Liver (tissue), 9 donors: ENCODE results near the gene CBFA2T2. TPM values are rescaled to one million over a fixed set of nuclear protein-coding genes. Genes with fewer than 3 reads are reported as not detected.
"Not testable (repeated sequence)": the region's sequence is repeated elsewhere in the genome, so short reads cannot be mapped to it uniquely, and the experiment has no call there.

Experiments
- DNase-seq: peaks from one replicate; pipeline ENCODE4 v3.0.0-alpha.2; 2017; ENCODE audit warnings: low spot score
- H3K27ac ChIP-seq, 2 donors: one replicate each; pipeline ENCODE4 v1.7.0; 2013; ENCODE audit warnings: inconsistent platforms in 2 of 2, low read length in 2 of 2, control low read depth in 1 of 2, low read depth in 1 of 2, mild to moderate bottlenecking in 1 of 2
- H3K27me3 ChIP-seq, 4 donors: one replicate each; pipeline versions ENCODE4 v1.6.1 to v1.7.0; 2013; ENCODE audit warnings: low read length in 3 of 4, inconsistent platforms in 1 of 4, mild to moderate bottlenecking in 1 of 4, moderate library complexity in 1 of 4; ENCODE audit not compliant: control insufficient read depth in 4 of 4, insufficient read depth in 4 of 4
- H3K36me3 ChIP-seq, 4 donors: one replicate each; pipeline versions ENCODE4 v1.6.1 to v1.7.0; 2013; ENCODE audit warnings: low read length in 3 of 4, mild to moderate bottlenecking in 3 of 4, low read depth in 1 of 4, moderate library complexity in 1 of 4; ENCODE audit not compliant: control insufficient read depth in 4 of 4, insufficient read depth in 3 of 4
- H3K4me1 ChIP-seq, 4 donors: one replicate each; pipeline versions ENCODE4 v1.6.1 to v1.7.0; 2013; ENCODE audit warnings: low read length in 3 of 4, mild to moderate bottlenecking in 3 of 4, moderate library complexity in 1 of 4; ENCODE audit not compliant: control insufficient read depth in 4 of 4, insufficient read depth in 4 of 4
- H3K4me3 ChIP-seq, 3 donors: one replicate each; pipeline versions ENCODE4 v1.6.1 to v1.7.0; 2013; ENCODE audit warnings: low read length in 3 of 3, control low read depth in 1 of 3, low read depth in 1 of 3, mild to moderate bottlenecking in 1 of 3
- H3K9ac ChIP-seq, 2 donors: one replicate each; pipeline ENCODE4 v1.7.0; 2013; ENCODE audit warnings: low read length in 2 of 2, mild to moderate bottlenecking in 2 of 2, moderate library complexity in 2 of 2, control low read depth in 1 of 2, low read depth in 1 of 2
- H3K9me3 ChIP-seq, 4 donors: one replicate each; pipeline versions ENCODE4 v1.6.1 to v1.7.0; 2013; ENCODE audit warnings: low read length in 3 of 4; ENCODE audit not compliant: control insufficient read depth in 4 of 4
- FOXA2 ChIP-seq: IDR thresholded peaks from 2 replicates; pipeline ENCODE4 v1.6.1; 2016; ENCODE audit warnings: antibody characterized with exemption
- HNF4A ChIP-seq, 2 donors: conservative IDR thresholded peaks; 2 replicates each; pipeline ENCODE4 v1.6.1; 2016; ENCODE audit warnings: antibody characterized with exemption in 2 of 2, mild to moderate bottlenecking in 2 of 2
- HNF4G ChIP-seq: IDR thresholded peaks from 2 replicates; pipeline ENCODE4 v1.6.1; 2016; ENCODE audit warnings: antibody characterized with exemption
- JUND ChIP-seq, 2 donors: IDR thresholded peaks; 2 replicates each; pipeline ENCODE4 v1.6.1; 2016; ENCODE audit warnings: antibody characterized with exemption in 2 of 2
- RAD21 ChIP-seq, 2 donors: IDR thresholded peaks; 2 replicates each; pipeline ENCODE4 v1.6.1; 2016; ENCODE audit warnings: antibody characterized with exemption in 2 of 2, mild to moderate bottlenecking in 2 of 2
- TAF1 ChIP-seq: conservative IDR thresholded peaks from 2 replicates; pipeline ENCODE4 v1.6.1; 2016; ENCODE audit warnings: antibody characterized with exemption, mild to moderate bottlenecking
- YY1 ChIP-seq: IDR thresholded peaks from 2 replicates; pipeline ENCODE4 v1.6.1; 2016; ENCODE audit warnings: antibody characterized with exemption, mild to moderate bottlenecking
- WGBS: extraction: QIAGEN DNeasy Blood & Tissue Kit; methylation state at CpG from one replicate; pipeline ENCODE4 v1.1.7; 2013; 5-methylcytosine and 5-hydroxymethylcytosine counted together
- polyA plus RNA-seq, 2 donors: library from polyadenylated mRNA; stranded (reverse) in 1 of 2; unstranded in 1 of 2; fragments of 200-250 nt in 1 of 2; fragments of >200 nt in 1 of 2; fragmentation: Nextera tagmentation in 1 of 2; extraction: Ambion mirVana in 1 of 2; gene quantifications; one replicate each; pipeline versions ENCODE4 v1.2.1 to v1.2.3, GENCODE V29; 2013 to 2015
- total RNA-seq, 2 donors: library from RNA; depleted of rRNA; stranded (reverse); fragments of >200 nt; gene quantifications; one replicate each; pipeline ENCODE4 v1.2.3, GENCODE V29; 2014
- TF ChIP-seq, protein P1 (sequence below): IDR thresholded peaks from 2 replicates; pipeline ENCODE4 v1.6.1; 2016; ENCODE audit warnings: antibody characterized with exemption
- TF ChIP-seq, protein P2 (sequence below): fragments of 150-350 bp; IDR thresholded peaks from 2 replicates; pipeline ENCODE4 v1.5.1; 2017; ENCODE audit warnings: improper control_type of control experiment, low read depth, low read length; ENCODE audit not compliant: missing input control
- donor health status: healthy.
- donor health status: healthy.
- donor health status: healthy.
- donor health status: healthy.
- donor health status: healthy.

CBFA2T2 gene
- total and polyA plus RNA-seq, 4 donors, result 2.0 to 5.5 (median 5.3) TPM

DNA sequence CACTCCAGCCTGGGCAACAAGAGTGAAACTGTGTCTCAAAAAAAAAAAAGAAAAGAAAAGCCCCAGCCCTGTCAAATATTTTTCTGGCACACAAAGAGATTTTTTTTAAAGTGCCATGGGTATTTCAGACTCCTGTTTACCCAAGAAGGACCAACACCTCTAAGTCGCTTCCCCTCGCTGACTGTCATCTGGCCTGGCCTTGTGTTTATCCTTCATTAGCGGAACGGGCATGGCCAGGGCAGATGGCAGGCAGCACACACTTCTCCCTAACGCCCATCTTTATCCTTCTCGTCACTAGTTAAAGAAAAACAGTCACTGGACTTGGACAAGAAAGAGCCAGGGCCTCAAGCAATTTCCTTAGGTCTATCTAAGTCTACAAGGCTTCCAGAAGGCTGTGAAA lies 7.3 kb upstream of the CBFA2T2 start (continued):
- TF ChIP-seq, protein P1, sequence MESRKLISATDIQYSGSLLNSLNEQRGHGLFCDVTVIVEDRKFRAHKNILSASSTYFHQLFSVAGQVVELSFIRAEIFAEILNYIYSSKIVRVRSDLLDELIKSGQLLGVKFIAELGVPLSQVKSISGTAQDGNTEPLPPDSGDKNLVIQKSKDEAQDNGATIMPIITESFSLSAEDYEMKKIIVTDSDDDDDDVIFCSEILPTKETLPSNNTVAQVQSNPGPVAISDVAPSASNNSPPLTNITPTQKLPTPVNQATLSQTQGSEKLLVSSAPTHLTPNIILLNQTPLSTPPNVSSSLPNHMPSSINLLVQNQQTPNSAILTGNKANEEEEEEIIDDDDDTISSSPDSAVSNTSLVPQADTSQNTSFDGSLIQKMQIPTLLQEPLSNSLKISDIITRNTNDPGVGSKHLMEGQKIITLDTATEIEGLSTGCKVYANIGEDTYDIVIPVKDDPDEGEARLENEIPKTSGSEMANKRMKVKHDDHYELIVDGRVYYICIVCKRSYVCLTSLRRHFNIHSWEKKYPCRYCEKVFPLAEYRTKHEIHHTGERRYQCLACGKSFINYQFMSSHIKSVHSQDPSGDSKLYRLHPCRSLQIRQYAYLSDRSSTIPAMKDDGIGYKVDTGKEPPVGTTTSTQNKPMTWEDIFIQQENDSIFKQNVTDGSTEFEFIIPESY, result no peak
- TF ChIP-seq JUND (IDR thresholded peaks at IDR 0.05), result no peak
- no peak for TF ChIP-seq HNF4A (conservative IDR thresholded peaks at IDR 0.05)
- TF ChIP-seq HNF4G, result no peak
- TF ChIP-seq YY1, result no peak

DNA sequence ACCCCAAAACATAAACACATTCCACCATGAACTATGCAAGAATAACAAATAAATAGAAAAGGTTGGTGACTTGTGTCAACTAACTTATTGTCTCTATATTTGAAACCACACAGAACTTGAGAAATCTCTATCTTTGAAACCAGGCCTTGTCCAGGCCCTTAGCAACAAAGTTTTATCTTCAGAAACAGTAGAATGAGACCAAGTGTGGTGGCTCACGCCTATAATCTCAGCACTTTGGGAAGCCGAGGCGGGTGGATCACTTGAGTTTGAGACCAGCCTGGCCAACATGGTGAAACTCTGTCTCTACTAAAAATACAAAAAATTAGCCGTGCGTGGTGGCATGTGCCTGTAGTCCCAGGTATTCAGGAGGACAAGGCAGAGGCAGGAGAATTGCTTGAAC lies 6.7 kb upstream of the CBFA2T2 start:
- H3K27ac ChIP-seq, H3K27me3 ChIP-seq, H3K4me1 ChIP-seq, H3K36me3 ChIP-seq, H3K9ac ChIP-seq, H3K9me3 ChIP-seq, H3K4me3 ChIP-seq, DNase-seq: not testable (repeated sequence)
- WGBS, result 96% methylated on average over 5 of the region's 5 CpGs

DNA sequence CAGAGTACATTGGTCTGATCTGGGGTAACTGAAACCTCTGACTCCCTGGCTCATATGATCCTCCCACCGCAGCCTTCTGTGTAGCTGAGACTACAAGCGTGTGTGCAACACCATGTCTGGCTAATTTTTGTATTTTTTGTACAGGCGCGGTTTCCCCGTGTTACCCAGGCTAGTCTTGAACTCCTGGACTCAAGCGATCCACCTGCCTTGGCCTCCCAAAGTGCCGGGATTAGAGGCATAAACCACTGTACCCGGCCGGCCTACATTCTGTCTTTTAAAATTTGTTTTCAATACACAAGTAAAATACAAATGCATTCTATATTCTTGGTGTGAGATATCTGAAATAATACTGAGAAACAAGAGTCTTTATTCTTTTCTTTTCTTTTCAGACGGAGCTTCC lies 1.7 kb upstream of the CBFA2T2 start:
- Histone ChIP-seq H3K4me3 (no peak overlapping the region), H3K9ac (no peak overlapping the region), H3K9me3 (no peaks in the 10 kb centered on the region), H3K27me3 (no peaks in the 10 kb centered on the region), H3K4me1 (peaks cover 2 to 11% (median 9%) of the 10 kb centered on the region in 4 donors), H3K36me3 (no peaks in the 10 kb centered on the region), H3K27ac (no peak overlapping the region)
- DNase-seq, result no peak
- TF ChIP-seq, protein P2, sequence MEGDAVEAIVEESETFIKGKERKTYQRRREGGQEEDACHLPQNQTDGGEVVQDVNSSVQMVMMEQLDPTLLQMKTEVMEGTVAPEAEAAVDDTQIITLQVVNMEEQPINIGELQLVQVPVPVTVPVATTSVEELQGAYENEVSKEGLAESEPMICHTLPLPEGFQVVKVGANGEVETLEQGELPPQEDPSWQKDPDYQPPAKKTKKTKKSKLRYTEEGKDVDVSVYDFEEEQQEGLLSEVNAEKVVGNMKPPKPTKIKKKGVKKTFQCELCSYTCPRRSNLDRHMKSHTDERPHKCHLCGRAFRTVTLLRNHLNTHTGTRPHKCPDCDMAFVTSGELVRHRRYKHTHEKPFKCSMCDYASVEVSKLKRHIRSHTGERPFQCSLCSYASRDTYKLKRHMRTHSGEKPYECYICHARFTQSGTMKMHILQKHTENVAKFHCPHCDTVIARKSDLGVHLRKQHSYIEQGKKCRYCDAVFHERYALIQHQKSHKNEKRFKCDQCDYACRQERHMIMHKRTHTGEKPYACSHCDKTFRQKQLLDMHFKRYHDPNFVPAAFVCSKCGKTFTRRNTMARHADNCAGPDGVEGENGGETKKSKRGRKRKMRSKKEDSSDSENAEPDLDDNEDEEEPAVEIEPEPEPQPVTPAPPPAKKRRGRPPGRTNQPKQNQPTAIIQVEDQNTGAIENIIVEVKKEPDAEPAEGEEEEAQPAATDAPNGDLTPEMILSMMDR, result no peak
- TF ChIP-seq RAD21 (IDR thresholded peaks at IDR 0.05) (no peak), TAF1 (no peak), FOXA2 (no peak)
- 97% methylated on average over 10 of the region's 10 CpGs for WGBS

DNA sequence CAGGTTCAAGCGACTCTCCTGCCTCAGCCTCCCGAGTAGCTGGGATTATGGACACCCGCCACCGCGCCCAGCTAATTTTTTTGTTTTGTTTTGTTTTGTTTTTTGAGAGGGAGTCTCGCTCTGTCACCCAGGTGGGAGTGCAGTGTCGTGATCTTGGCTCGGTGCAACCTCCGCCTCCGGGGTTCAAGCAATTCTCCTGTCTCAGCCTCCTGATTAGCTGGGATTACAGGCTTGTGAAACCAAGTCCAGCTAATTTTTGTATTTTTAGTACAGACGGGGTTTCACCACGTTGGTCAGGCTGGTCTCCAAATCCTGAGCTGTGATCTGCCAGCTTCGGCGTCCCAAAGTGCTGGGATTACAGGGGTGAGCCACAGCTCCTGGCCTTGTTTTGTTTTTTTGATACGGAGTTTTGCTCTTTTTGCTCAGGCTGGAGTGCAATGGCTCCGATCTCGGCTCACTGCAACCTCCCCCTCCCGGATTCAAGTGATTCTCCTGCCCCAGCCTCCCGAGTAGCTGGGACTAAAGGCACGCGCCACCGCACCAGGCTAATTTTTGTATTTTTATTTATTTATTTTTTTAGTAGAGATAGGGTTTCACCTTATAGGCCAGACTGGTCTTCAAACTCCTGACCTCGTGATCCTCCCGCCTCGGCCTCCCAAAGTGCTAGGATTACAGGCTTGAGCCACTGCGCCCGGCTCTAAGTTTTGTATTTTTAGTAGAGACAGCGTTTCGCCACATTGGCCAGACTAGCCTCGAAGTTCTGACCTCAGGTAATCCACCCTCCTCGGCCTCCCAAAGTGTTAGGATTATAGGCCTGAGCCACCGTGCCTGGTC lies 1.0 kb upstream of the CBFA2T2 start:
- H3K27ac ChIP-seq, result peak overlapping the region; percentile 96 to 98
- H3K27me3 ChIP-seq, H3K36me3 ChIP-seq, H3K9me3 ChIP-seq, DNase-seq: not testable (repeated sequence)
- peaks cover 2 to 11% (median 9%) of the 10 kb centered on the region in 4 donors for H3K4me1 ChIP-seq
- H3K4me3 ChIP-seq, result peak overlapping the region in 1 of 3 donors; percentile 39
- 93% methylated on average over 32 of the region's 32 CpGs for WGBS
- H3K9ac ChIP-seq, result peak overlapping the region in 1 of 2 donors; percentile 93
